GM18951 (cell line): ENCODE results near the gene PROM1.

Experiments used
- POLR2A ChIP-seq: IDR thresholded peaks from 4 replicates; pipeline ENCODE4 v1.6.1; 2011; ENCODE audit warnings: mild to moderate bottlenecking; ENCODE audit not compliant: insufficient read length, insufficient read depth; ENCODE audit errors: extremely low read depth
- in situ Hi-C: fragments of 300-500 bp; cut with MboI; formaldehyde crosslinking; loops from one replicate; pipeline ENCODE4 v1.12.0; 2022; ENCODE audit warnings: low sequenced_read_pairs, mixed read lengths, inconsistent platforms; ENCODE audit not compliant: unreplicated experiment

The PROM1 gene

GRCh38 chr4:16066586-16067128 is 17.2 kb downstream of the PROM1 start:
- in situ Hi-C loops = no loop called here
- TF ChIP-seq POLR2A = no peak

- TF ChIP-seq POLR2A = no peak
- in situ Hi-C loops = no loop called here
Observed at GRCh38 chr4:16065066-16065465, 18.8 kb downstream of the PROM1 start.

- TF ChIP-seq POLR2A = no peak
- in situ Hi-C loops = no loop called here
Observed at GRCh38 chr4:16062601-16063000, 21.2 kb downstream of the PROM1 start.

GRCh38 chr4:16056681-16057385 is 27.0 kb downstream of the PROM1 start:
- TF ChIP-seq POLR2A = no peak
- in situ Hi-C loops = no loop called here

GRCh38 chr4:16055873-16056272 is 27.9 kb downstream of the PROM1 start:
- in situ Hi-C loops = no loop called here
- TF ChIP-seq POLR2A = no peak

- no peak for TF ChIP-seq POLR2A
- in situ Hi-C loops = no loop called here
Observed at GRCh38 chr4:16055471-16055870, 28.4 kb downstream of the PROM1 start.

- in situ Hi-C loops = no loop called here
- no peak for TF ChIP-seq POLR2A
Observed at GRCh38 chr4:16052939-16053338, 30.9 kb downstream of the PROM1 start.

GRCh38 chr4:16051980-16052379 is 31.8 kb downstream of the PROM1 start:
- in situ Hi-C loops = no loop called here
- no peak for TF ChIP-seq POLR2A

- no peak for TF ChIP-seq POLR2A
- in situ Hi-C loops = no loop called here
Observed at GRCh38 chr4:16051132-16051531, 32.7 kb downstream of the PROM1 start.

GRCh38 chr4:16050669-16051068 is 33.2 kb downstream of the PROM1 start:
- TF ChIP-seq POLR2A = no peak
- in situ Hi-C loops = no loop called here

- in situ Hi-C loops = no loop called here
- no peak for TF ChIP-seq POLR2A
Observed at GRCh38 chr4:16048619-16049419, 35.0 kb downstream of the PROM1 start.

GRCh38 chr4:16045687-16046086 is 38.1 kb downstream of the PROM1 start:
- in situ Hi-C loops = no loop called here
- no peak for TF ChIP-seq POLR2A

- in situ Hi-C loops = no loop called here
Observed at GRCh38 chr4:16043642-16044498, 40.0 kb downstream of the PROM1 start.

More at GRCh38 chr4:16043642-16044498, 40.0 kb downstream of the PROM1 start:
- no peak for TF ChIP-seq POLR2A
